Measurements from ENCODE around the gene NECTIN1. TPM values are rescaled to one million over a fixed set of nuclear protein-coding genes. Genes with fewer than 3 reads are reported as not detected.

The NECTIN1 gene
- total RNA-seq, 1 donor from 2014 or later: 45.3 TPM

DNA sequence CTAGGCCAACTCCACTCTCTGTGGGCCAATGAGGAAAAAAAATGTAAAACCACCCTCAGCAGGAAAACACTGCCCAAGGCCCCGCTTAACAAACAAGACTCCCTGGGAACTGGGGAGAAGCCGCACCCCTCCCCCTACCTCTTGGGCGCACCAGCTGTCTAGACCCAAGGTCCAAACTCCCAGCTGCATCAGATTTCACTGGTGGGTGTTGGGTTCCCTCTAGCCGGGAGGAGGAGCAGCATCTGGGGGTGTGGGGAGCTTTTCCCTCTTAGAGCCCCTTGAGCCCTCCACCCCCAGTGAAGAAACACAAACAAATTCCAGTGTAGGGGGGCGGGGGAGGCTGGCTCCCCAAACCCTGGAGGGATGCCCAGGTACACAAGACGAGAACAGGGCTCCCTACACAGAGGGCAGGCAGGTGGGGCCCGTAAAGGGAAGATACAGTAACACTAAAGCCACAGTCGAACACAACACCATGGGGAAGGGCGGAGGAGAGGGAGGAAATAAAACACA is 64.9 kb downstream of the NECTIN1 start:
- no peak overlapping the region for H3K4me3 Mint-ChIP-seq
- no peak for DNase-seq (ENCODE audit: low spot score in 2 of 2, unreplicated experiment in 2 of 2)

DNA sequence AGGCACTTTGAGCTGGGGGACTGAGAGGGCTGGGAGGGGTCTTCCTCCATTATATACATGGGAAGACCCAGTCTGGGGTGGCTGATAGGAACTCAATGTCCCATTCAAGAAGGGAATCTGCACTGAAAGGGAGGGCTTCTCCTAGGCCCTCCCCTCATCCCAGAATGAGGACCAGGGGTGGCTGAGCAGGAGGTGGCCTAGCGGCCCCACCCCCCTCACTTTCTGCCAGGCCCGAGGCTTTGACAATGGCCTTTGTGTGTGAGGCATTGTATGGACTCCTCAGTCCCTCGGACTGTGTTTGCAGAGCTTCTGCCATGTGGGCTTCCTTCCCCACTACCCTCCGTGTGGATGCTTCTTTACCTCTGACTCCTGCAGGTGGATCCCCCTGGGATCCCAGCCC is 65.7 kb downstream of the NECTIN1 start:
- TF ChIP-seq, protein P1, sequence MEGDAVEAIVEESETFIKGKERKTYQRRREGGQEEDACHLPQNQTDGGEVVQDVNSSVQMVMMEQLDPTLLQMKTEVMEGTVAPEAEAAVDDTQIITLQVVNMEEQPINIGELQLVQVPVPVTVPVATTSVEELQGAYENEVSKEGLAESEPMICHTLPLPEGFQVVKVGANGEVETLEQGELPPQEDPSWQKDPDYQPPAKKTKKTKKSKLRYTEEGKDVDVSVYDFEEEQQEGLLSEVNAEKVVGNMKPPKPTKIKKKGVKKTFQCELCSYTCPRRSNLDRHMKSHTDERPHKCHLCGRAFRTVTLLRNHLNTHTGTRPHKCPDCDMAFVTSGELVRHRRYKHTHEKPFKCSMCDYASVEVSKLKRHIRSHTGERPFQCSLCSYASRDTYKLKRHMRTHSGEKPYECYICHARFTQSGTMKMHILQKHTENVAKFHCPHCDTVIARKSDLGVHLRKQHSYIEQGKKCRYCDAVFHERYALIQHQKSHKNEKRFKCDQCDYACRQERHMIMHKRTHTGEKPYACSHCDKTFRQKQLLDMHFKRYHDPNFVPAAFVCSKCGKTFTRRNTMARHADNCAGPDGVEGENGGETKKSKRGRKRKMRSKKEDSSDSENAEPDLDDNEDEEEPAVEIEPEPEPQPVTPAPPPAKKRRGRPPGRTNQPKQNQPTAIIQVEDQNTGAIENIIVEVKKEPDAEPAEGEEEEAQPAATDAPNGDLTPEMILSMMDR (IDR thresholded peaks at IDR 0.05; ENCODE audit: unreplicated experiment): no peak
- no peaks in the 10 kb centered on the region for H3K9me3 Mint-ChIP-seq
- no peak for DNase-seq (ENCODE audit: low spot score in 2 of 2, unreplicated experiment in 2 of 2)
- H3K36me3 Mint-ChIP-seq: peaks cover 3% of the 10 kb centered on the region
- no peak overlapping the region for H3K4me3 Mint-ChIP-seq
- no peaks in the 10 kb centered on the region for H3K27me3 Mint-ChIP-seq (ENCODE audit: low read depth)
- H3K4me1 Mint-ChIP-seq: peaks cover 4% of the 10 kb centered on the region
- H3K27ac Mint-ChIP-seq: no peak overlapping the region

More for the DNA sequence above, 64.9 kb downstream of the NECTIN1 start:
- peaks cover 4% of the 10 kb centered on the region for H3K4me1 Mint-ChIP-seq
- no peaks in the 10 kb centered on the region for H3K27me3 Mint-ChIP-seq (ENCODE audit: low read depth)
- H3K27ac Mint-ChIP-seq: no peak overlapping the region
- peaks cover 3% of the 10 kb centered on the region for H3K36me3 Mint-ChIP-seq
- no peaks in the 10 kb centered on the region for H3K9me3 Mint-ChIP-seq
- TF ChIP-seq, protein P1 (IDR thresholded peaks at IDR 0.05; ENCODE audit: unreplicated experiment): no peak

DNA sequence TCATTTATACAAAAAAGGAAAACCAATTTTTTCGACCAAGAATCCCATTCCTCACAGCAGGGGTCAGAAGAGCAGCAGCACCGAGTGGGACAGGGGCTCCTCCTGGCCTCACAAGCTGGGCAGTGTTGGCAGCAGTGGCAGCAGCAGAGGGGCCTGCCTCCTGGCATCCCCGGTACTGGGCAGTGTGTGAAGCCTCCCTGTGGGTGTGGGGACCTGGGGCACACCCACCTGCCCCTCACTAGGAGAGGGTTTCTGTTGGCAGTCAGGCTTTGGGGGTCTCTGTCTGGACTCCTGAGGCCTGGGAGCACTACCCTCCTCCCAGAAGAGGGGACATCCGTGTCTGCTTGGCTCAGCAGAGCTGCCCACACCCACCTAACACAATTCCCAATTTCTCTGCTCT is 67.8 kb downstream of the NECTIN1 start:
- H3K27me3 Mint-ChIP-seq (ENCODE audit: low read depth): no peaks in the 10 kb centered on the region
- peaks cover 3% of the 10 kb centered on the region for H3K36me3 Mint-ChIP-seq
- no peak overlapping the region for H3K4me3 Mint-ChIP-seq
- H3K27ac Mint-ChIP-seq: no peak overlapping the region
- DNase-seq (ENCODE audit: low spot score in 2 of 2, unreplicated experiment in 2 of 2): no peak
- H3K9me3 Mint-ChIP-seq: no peaks in the 10 kb centered on the region
- TF ChIP-seq, protein P1 (IDR thresholded peaks at IDR 0.05; ENCODE audit: unreplicated experiment): no peak
- H3K4me1 Mint-ChIP-seq: peaks cover 4% of the 10 kb centered on the region

DNA sequence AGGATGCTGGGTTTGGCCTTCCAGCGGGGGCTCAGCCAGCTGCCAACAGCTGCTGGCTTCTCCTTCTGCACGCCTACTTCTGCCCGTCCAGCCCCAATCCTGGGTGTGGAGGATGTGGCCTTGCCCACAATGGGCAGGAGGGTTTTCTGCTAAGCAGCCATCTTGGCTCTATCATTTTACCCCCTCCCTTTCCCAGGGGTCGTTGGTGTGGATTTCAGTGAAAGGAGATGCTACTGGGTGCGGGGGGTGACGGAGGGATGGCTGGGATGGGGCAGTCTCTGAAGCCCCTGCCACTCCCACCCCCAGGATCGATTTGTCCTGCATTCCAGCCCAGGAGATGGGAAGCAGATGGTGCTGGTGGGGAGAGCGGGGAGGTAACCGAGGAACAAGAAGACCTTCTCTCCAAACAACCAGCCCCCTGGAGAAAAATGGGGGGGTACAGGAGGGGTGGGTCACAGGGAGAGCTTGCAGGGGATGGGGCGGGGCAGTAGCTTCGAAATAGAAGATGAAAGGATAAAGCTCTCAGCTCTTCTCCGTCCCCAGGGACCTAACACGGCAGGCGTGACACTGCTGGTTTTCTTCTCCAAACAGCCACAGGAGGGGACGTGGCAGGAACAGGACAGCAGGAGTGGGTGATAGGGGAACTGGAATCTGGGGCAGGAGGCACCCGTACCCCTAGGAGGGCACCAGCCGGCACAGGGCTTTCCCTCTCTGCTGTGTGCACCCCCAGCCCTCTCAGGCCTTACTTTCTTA is 68.9 kb downstream of the NECTIN1 start:
- H3K27me3 Mint-ChIP-seq (ENCODE audit: low read depth): no peaks in the 10 kb centered on the region
- H3K36me3 Mint-ChIP-seq: peaks cover 3% of the 10 kb centered on the region
- H3K27ac Mint-ChIP-seq: no peak overlapping the region
- TF ChIP-seq, protein P1 (IDR thresholded peaks at IDR 0.05; ENCODE audit: unreplicated experiment): no peak
- no peaks in the 10 kb centered on the region for H3K9me3 Mint-ChIP-seq
- peaks cover 4% of the 10 kb centered on the region for H3K4me1 Mint-ChIP-seq
- H3K4me3 Mint-ChIP-seq: no peak overlapping the region
- DNase-seq (ENCODE audit: low spot score in 2 of 2, unreplicated experiment in 2 of 2): no peak

DNA sequence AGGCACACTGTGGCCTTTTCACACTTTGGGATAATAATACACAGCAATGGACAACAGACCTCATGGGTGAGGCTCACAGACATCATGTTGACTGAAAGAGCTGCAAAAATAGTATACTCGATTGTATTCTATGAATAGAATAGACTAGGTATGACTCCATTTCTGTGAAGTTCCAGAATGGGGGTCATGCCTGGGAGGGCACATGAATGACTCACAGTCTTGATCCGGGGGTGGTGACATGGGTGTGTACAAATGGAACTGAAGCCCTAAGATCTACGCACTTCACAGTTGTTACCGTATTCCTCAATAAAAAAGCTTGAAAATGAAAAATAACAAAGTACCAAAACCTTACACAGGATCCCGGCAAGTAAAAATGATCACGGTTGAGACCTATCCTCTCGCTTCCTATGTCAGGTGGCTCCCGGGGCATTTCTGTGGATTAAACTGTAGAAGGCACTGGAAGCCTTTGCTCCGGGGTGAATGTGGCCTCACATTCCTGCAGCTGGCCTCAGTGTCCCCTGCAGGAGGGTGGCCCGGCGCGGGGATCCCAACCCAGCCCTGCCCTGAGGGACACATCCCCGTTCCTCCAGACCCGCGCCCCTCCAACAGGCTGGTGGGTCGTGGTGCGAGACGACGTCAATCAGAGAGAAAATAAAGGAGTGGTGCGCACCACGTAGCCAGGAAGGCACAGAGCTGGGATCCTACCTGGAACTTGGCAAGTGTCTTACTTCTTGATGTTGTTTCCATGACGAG is 75.9 kb downstream of the NECTIN1 start:
- no peaks in the 10 kb centered on the region for H3K27me3 Mint-ChIP-seq (ENCODE audit: low read depth)
- no peaks in the 10 kb centered on the region for H3K36me3 Mint-ChIP-seq
- H3K4me1 Mint-ChIP-seq: peaks cover 2% of the 10 kb centered on the region
- no peak overlapping the region for H3K27ac Mint-ChIP-seq
- DNase-seq (ENCODE audit: low spot score in 2 of 2, unreplicated experiment in 2 of 2): no peak
- H3K9me3 Mint-ChIP-seq: no peaks in the 10 kb centered on the region
- H3K4me3 Mint-ChIP-seq: no peak overlapping the region
- TF ChIP-seq, protein P1 (IDR thresholded peaks at IDR 0.05; ENCODE audit: unreplicated experiment): no peak
